Right ventricle myocardium superior (tissue), 1 donor: ENCODE data around the gene TMPRSS13. TPM values are rescaled to one million over a fixed set of nuclear protein-coding genes. Genes with fewer than 3 reads are reported as not detected.
A peak's percentile ranks its signal among the peaks of the same experiment; 100 is the strongest.
"Not testable (repeated sequence)": the region's sequence is repeated elsewhere in the genome, so short reads cannot be mapped to it uniquely, and the experiment has no call there.

Experiments used
- ATAC-seq: fragments of 200-7000 bp; cut with Tn5 transposase; one replicate; pipeline ENCODE4 v1.9.1; 2020; ENCODE audit warnings: mild to moderate bottlenecking; ENCODE audit not compliant: poor library complexity
- DNase-seq: peaks from one replicate; pipeline ENCODE4 v3.0.0-alpha.2; 2020
- intact Hi-C: fragments of 100-400 bp; cut with DNase I; formaldehyde crosslinking; loops from one replicate; pipeline ENCODE4 v1.11.2; 2022
- long read RNA-seq: library from polyadenylated mRNA; unstranded; transcript quantifications from one replicate; pipeline ENCODE4 v2.0.0, GENCODE V29; 2021
- total RNA-seq: library from RNA; stranded (reverse); fragmentation: NEBNext Ultra II Directional; extraction: Animal tissue kit (Norgen Biotek cat#: 25700); gene quantifications from one replicate; pipeline ENCODE4 v1.2.1, GENCODE V29; 2021
- donor health status: DM: no; HTN: yes; CAD: no; lungs with severe emphysema.

TMPRSS13 gene
- total RNA-seq, result not detected
- long read RNA-seq, result 0 reads

DNA sequence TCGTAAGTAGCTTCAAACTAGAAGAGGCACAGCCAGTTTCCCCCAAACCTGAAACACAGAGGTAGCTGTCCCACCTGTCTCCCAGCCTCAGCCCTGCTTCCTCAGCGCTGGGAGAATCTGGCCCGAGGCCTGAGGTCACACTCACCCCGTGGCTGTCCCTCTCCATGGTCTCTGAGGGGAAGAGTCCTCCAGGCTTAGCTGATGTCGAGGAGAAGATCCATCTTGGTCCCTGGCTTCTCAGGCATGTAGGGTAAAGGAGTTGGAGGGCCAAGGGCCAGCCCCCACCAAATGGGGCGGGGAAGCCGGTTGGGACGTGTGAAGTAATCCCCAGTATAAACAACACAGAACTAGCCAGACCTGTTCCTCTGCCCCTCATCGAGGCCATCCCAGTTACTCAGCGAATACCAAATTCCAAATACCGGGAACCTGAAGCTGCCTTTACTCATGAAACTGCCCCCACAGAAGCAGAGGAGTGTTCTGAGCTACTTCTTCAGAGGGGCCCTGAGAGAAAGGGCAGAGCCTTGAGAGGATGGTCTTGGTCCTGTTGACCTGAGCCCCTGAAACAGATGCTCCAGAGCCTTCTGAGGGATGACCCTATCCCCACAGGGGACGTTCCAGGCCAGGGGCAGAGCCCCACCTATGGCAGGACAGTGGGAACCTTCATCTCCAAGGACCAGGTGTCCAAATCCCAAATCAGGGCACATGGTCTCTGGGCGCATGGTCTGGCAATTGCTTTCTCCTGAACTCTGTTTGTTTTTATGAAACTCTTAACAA is at the start of gene TMPRSS13:
TMPRSS13 (minus strand) TSS at position 261 of the 774 bp plus-strand sequence; CDS start at position 166, 95 bp downstream.
- DNase-seq (no peak), ATAC-seq (no peak)
- intact Hi-C loops, result no loop called here

DNA sequence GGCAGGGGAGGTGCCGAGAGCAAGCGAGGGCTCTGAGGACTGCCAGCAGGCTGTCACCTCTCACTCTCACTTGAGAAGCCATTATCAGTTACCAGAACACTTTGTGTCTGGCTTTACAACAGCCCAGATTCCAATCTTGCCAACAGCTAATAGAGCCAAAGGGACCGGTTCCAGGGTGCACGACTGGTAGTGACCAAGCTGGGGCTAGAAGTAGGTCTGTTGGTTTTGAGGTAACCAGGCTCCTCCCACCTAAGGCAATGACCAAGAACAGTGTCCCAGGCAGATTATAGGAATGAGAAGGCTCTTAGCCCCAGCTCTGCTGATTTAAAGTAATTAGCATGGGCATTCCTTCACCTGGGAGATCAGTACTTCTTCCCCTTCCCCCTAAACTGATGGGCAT is 49.8 kb upstream of the TMPRSS13 start:
- intact Hi-C loops, result no loop called here
- ATAC-seq (peak; percentile 89), DNase-seq (no peak)

GRCh38 chr11:117978291-117978910 is 49.2 kb upstream of the TMPRSS13 start:
- intact Hi-C loops, DNase-seq, ATAC-seq: not testable (repeated sequence)

DNA sequence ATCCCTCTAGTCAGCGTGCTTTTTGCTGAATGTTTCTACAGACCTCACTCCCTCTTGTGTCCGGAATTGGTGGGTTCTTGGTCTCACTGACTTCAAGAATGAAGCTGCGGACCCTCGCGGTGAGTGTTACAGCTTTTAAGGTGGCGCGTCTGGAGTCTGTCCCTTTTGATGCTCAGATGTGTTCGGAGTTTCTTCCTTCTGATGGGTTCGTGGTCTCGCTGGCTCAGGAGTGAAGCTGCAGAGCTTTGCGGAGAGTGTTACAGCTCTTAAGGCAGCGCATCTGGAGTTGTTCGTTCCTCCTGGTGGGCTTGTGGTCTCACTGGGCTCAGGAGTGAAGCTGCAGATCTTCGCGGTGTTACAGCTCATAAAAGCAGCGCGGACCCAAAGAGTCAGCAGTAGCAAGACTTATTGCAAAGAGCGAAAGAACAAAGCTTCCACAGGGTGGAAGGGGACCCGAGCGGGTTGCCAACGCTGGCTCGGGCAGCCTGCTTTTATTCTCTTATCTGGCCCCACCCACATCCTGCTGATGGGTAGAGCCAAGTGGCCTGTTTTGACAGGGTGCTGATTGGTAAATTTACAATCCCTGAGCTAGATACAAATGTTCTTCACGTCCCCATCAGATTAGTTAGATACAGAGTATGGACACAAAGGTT is 48.5 kb upstream of the TMPRSS13 start:
- DNase-seq, ATAC-seq, intact Hi-C loops: not testable (repeated sequence)

DNA sequence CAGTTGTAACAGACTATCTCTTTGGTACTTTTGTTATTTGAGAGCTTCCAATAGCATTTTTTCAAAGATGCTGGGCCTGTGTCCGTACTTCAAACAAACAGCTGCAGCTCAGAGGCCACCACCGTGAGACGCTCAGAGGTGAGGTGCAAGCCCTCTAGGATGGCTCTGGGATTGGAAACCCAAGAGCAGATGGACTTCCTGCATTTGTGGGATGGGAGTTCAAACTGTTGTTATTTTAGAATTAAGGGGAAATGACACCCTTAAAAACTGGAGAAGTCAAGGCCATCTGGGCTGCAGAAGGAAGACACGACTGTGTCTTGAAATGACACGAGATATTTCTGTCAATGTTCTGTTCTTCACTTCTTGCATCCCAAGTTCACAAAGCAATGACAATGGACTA is 47.8 kb upstream of the TMPRSS13 start:
- DNase-seq (no peak), ATAC-seq (no peak)
- intact Hi-C loops, result no loop called here

- ATAC-seq, result no peak
- intact Hi-C loops, result no loop called here
- no peak for DNase-seq
These were observed 47.2 kb upstream of the TMPRSS13 start for GRCh38 chr11:117976445-117976844.

GRCh38 chr11:117973503-117973860 is 44.3 kb upstream of the TMPRSS13 start:
- DNase-seq (no peak), ATAC-seq (no peak)
- intact Hi-C loops, result no loop called here

- ATAC-seq (no peak), DNase-seq (no peak)
- intact Hi-C loops, result no loop called here
These were observed 43.7 kb upstream of the TMPRSS13 start for GRCh38 chr11:117972629-117973502.

GRCh38 chr11:117972044-117972443 is 42.8 kb upstream of the TMPRSS13 start:
- no peak for DNase-seq
- ATAC-seq, result no peak
- intact Hi-C loops, result no loop called here

DNA sequence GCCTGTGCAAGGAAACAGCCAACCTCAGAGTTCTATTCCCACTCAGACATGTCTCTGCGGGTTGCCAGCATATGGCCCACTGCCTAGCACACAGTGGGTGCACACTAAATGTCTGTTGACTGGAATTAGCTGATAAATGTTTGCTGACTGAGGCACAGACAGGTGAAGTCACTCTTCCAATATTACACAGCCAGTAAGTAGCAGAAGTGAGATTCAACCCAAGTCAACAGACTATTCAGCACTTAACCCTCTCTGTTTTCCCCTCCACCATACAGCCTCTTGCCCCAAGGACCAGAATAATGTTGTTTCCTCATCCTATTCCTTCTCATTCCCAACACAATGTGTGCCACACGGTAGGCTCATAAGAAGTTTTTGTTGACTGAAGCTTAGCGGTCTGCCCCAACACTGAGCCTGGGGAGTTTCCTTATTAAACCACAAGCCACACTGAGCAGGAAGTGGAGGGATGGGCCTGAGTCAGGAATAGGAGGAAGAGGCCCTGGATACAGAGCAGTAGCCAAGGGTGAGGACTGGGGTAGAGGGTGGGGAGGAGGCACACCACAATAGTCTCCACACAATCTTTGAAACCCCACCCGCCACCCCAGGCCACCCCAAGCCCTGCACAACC is 41.3 kb upstream of the TMPRSS13 start:
- peak; percentile 74 for ATAC-seq
- no peak for DNase-seq
- intact Hi-C loops, result no loop called here

DNA sequence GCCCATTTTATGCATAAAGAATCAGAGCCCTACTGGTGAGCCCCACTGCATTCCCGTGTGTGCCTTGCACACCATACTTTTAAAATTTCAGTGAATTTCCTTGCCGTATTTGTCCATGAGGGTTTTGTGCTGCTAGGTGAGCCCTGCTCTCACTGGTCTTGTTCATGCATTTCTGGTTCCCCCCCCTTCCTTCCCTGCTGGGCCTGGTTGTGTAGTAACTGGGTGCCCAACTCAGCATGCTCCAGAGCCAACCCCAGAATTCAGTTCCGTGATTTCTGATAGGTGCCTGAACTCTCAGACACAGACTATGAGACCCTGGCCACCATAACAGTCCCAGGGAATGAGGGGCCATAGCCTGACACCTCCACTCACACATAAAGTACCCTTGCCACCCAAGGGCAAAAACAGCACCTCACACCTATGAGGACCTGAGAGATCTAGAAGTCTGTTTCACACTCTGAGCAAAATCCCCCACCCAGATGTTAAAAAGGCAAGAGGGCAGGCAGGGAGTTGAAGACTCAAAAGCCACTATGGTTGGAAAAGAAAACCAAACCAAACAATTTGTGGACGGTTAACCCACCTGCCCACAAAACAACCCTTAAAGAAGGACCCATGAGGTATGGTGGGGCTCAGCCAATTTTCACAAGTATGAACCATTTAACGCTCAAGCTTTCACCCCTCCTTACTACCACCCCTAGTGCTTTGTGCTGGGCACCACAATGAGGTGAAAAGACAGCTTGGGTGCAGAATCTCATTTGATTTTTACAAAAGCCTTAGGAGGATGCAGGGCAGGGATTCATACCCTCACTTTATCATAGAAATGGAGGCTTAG is 40.2 kb upstream of the TMPRSS13 start:
- DNase-seq (no peak), ATAC-seq (no peak)
- intact Hi-C loops, result no loop called here

GRCh38 chr11:117966908-117967307 is 37.7 kb upstream of the TMPRSS13 start:
- no peak for ATAC-seq
- DNase-seq, result no peak
- intact Hi-C loops, result no loop called here

- intact Hi-C loops, result no loop called here
- no peak for DNase-seq
- no peak for ATAC-seq
These were observed 33.6 kb upstream of the TMPRSS13 start for GRCh38 chr11:117962826-117963225.

DNA sequence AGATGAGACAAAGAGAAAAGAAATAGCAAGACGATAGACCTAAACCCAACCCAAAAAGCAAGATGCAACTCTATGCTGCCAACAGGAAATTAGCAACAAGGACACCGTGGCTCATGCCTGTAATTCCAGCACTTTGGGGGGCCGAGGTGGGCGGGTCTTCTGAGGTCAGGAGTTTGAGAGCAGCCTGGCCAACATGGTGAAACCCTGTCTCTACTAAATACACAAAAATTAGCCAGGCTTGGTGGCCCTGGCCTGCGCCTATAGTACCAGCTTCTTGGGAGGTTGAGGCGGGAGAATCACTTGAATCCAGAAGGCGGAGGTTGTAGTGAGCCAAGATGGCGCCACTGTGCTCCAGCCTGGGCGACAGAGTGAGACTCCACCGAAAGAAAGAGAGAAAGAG is 32.7 kb upstream of the TMPRSS13 start:
- intact Hi-C loops, result no loop called here
- DNase-seq (no peak), ATAC-seq (no peak)

- DNase-seq (no peak), ATAC-seq (no peak)
- intact Hi-C loops, result no loop called here
These were observed 31.2 kb upstream of the TMPRSS13 start for GRCh38 chr11:117960406-117960805.

DNA sequence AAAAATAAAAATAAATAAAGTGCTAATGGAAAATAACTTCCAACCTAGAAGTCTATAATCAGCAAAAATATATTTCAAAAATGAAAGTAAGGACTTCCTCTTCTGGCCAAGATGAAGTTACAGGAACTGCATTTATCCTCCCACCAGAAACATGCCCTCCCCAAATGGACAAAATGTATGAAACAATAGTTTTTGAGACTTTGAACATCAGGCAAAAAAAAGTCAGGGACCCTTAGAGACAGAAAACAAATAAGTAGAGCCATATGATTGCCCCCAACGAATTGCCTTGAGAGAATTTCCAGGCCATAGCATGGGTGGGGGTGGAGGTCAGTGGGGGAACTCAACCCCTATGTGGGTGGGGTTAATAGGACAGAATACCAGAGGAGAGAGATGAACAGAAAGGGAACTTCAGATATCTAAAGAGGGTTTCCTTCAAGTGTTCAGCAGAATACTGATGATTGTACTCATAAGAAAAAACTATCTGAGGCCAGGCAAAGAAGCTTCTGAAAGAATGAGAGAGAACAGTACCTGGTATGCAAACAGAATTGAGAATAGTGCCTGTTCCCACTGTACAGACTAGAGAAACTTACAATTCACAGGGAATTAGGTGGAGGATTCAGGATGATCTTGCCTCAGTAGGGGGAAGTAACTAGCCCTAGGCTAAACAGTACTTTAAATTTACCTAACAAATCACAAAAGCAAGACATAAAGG is 30.4 kb upstream of the TMPRSS13 start:
- DNase-seq (no peak), ATAC-seq (peak; percentile 51)
- intact Hi-C loops, result no loop called here

GRCh38 chr11:117958949-117959348 is 29.7 kb upstream of the TMPRSS13 start:
- ATAC-seq (no peak), DNase-seq (no peak)
- intact Hi-C loops, result no loop called here
